Measurements from ENCODE around the gene SIPA1L2. TPM values are rescaled to one million over a fixed set of nuclear protein-coding genes. Genes with fewer than 3 reads are reported as not detected.

The SIPA1L2 gene
- total and polyA plus RNA-seq, 2 experiments from 2014 or later, result 4.1 to 17.0 TPM

DNA sequence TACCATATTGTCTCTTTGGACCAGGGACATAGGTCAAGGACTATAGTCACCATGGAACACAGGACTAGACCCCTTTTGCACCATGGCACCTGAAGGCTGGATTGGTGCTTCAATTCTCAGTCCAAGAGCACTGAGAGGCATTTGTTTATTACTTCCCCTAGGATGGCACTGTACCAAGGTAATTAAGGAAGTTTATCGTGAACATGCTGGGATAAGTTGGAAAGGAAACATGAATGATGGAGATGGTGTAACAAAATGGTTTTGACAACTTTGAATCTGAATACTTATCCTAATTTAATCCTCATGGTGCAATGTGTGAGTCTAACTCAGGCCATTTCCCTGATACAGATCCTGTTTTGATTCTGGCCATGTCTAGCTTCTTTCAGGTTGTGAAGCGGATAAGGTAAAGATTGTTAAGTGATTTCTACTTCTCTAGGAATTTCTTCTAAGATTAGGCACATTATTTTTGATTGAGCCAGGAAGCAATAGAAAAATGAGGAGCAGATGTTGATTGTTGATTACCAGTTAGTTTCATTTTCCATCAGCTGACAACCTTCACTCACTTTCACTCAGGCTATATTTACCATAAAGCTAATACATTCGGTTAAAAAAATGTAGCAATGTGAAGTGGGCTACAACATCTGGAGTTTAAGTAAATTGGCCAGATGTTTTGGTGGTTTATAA, 37.3 kb upstream of the SIPA1L2 start:
- Mint-ChIP-seq H3K4me1 (no peaks in the 10 kb centered on the region), H3K27ac (no peak overlapping the region), H3K27me3 (ENCODE audit: insufficient read depth, low read depth, poor library complexity) (peaks cover 6% of the 10 kb centered on the region), H3K36me3 (ENCODE audit: low read depth) (no peaks in the 10 kb centered on the region), H3K9me3 (no peaks in the 10 kb centered on the region), H3K4me3 (no peak overlapping the region)
- Histone ChIP-seq H3F3A (replicated peaks; ENCODE audit: low read depth) (no peaks in the 10 kb centered on the region), H3K9me2 (ENCODE audit: insufficient read depth) (no peaks in the 10 kb centered on the region), H4K20me1 (replicated peaks; ENCODE audit: insufficient read depth) (no peaks in the 10 kb centered on the region), H3K27ac (ENCODE audit: low read depth) (no peak overlapping the region), H2AFZ (0 out of 2 replicates have a peak overlapping the region, but pooled peaks have one; percentile 24), H3K4me3 (no peak overlapping the region), H3K27me3 (ENCODE audit: insufficient read depth) (no peaks in the 10 kb centered on the region), H3K4me2 (no peak overlapping the region), H3K79me2 (replicated peaks; ENCODE audit: insufficient read depth) (no peaks in the 10 kb centered on the region), H3K36me3 (ENCODE audit: insufficient read depth) (no peaks in the 10 kb centered on the region), H3K4me1 (ENCODE audit: insufficient read depth) (no peaks in the 10 kb centered on the region)
- TF ChIP-seq ZNF331 (CRISPR knock-in tag; IDR thresholded peaks at IDR 0.05; ENCODE audit: low read depth) (no peak), POLR2AphosphoS5 (IDR thresholded peaks at IDR 0.05; ENCODE audit: low read depth) (no peak), ZNF114 (CRISPR knock-in tag; IDR thresholded peaks at IDR 0.05) (no peak), EZH2 (IDR thresholded peaks at IDR 0.05; ENCODE audit: low read depth, unreplicated experiment) (no peak), NANOG (IDR thresholded peaks at IDR 0.05; ENCODE audit: borderline replicate concordance) (no peak), EZH2phosphoT487 (IDR thresholded peaks at IDR 0.05; ENCODE audit: unreplicated experiment) (no peak), JUNB (IDR thresholded peaks at IDR 0.05; ENCODE audit: unreplicated experiment) (no peak), STAT1 (IDR thresholded peaks at IDR 0.05; ENCODE audit: unreplicated experiment) (no peak), CREB1 (CRISPR knock-in tag; IDR thresholded peaks at IDR 0.05; ENCODE audit: low read depth) (no peak)
- TF ChIP-seq, protein P1, sequence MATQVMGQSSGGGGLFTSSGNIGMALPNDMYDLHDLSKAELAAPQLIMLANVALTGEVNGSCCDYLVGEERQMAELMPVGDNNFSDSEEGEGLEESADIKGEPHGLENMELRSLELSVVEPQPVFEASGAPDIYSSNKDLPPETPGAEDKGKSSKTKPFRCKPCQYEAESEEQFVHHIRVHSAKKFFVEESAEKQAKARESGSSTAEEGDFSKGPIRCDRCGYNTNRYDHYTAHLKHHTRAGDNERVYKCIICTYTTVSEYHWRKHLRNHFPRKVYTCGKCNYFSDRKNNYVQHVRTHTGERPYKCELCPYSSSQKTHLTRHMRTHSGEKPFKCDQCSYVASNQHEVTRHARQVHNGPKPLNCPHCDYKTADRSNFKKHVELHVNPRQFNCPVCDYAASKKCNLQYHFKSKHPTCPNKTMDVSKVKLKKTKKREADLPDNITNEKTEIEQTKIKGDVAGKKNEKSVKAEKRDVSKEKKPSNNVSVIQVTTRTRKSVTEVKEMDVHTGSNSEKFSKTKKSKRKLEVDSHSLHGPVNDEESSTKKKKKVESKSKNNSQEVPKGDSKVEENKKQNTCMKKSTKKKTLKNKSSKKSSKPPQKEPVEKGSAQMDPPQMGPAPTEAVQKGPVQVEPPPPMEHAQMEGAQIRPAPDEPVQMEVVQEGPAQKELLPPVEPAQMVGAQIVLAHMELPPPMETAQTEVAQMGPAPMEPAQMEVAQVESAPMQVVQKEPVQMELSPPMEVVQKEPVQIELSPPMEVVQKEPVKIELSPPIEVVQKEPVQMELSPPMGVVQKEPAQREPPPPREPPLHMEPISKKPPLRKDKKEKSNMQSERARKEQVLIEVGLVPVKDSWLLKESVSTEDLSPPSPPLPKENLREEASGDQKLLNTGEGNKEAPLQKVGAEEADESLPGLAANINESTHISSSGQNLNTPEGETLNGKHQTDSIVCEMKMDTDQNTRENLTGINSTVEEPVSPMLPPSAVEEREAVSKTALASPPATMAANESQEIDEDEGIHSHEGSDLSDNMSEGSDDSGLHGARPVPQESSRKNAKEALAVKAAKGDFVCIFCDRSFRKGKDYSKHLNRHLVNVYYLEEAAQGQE (IDR thresholded peaks at IDR 0.05; ENCODE audit: unreplicated experiment), result no peak
- TF ChIP-seq, protein P2, sequence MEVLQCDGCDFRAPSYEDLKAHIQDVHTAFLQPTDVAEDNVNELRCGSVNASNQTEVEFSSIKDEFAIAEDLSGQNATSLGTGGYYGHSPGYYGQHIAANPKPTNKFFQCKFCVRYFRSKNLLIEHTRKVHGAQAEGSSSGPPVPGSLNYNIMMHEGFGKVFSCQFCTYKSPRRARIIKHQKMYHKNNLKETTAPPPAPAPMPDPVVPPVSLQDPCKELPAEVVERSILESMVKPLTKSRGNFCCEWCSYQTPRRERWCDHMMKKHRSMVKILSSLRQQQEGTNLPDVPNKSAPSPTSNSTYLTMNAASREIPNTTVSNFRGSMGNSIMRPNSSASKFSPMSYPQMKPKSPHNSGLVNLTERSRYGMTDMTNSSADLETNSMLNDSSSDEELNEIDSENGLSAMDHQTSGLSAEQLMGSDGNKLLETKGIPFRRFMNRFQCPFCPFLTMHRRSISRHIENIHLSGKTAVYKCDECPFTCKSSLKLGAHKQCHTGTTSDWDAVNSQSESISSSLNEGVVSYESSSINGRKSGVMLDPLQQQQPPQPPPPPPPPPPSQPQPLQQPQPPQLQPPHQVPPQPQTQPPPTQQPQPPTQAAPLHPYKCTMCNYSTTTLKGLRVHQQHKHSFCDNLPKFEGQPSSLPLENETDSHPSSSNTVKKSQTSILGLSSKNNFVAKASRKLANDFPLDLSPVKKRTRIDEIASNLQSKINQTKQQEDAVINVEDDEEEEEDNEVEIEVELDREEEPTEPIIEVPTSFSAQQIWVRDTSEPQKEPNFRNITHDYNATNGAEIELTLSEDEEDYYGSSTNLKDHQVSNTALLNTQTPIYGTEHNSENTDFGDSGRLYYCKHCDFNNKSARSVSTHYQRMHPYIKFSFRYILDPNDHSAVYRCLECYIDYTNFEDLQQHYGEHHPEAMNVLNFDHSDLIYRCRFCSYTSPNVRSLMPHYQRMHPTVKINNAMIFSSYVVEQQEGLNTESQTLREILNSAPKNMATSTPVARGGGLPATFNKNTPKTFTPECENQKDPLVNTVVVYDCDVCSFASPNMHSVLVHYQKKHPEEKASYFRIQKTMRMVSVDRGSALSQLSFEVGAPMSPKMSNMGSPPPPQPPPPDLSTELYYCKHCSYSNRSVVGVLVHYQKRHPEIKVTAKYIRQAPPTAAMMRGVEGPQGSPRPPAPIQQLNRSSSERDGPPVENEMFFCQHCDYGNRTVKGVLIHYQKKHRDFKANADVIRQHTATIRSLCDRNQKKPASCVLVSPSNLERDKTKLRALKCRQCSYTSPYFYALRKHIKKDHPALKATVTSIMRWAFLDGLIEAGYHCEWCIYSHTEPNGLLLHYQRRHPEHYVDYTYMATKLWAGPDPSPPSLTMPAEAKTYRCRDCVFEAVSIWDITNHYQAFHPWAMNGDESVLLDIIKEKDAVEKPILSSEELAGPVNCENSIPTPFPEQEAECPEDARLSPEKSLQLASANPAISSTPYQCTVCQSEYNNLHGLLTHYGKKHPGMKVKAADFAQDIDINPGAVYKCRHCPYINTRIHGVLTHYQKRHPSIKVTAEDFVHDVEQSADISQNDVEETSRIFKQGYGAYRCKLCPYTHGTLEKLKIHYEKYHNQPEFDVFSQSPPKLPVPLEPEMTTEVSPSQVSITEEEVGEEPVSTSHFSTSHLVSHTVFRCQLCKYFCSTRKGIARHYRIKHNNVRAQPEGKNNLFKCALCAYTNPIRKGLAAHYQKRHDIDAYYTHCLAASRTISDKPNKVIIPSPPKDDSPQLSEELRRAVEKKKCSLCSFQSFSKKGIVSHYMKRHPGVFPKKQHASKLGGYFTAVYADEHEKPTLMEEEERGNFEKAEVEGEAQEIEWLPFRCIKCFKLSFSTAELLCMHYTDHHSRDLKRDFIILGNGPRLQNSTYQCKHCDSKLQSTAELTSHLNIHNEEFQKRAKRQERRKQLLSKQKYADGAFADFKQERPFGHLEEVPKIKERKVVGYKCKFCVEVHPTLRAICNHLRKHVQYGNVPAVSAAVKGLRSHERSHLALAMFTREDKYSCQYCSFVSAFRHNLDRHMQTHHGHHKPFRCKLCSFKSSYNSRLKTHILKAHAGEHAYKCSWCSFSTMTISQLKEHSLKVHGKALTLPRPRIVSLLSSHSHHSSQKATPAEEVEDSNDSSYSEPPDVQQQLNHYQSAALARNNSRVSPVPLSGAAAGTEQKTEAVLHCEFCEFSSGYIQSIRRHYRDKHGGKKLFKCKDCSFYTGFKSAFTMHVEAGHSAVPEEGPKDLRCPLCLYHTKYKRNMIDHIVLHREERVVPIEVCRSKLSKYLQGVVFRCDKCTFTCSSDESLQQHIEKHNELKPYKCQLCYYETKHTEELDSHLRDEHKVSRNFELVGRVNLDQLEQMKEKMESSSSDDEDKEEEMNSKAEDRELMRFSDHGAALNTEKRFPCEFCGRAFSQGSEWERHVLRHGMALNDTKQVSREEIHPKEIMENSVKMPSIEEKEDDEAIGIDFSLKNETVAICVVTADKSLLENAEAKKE (CRISPR knock-in tag; IDR thresholded peaks at IDR 0.05), result no peak
- TF ChIP-seq, protein P3, sequence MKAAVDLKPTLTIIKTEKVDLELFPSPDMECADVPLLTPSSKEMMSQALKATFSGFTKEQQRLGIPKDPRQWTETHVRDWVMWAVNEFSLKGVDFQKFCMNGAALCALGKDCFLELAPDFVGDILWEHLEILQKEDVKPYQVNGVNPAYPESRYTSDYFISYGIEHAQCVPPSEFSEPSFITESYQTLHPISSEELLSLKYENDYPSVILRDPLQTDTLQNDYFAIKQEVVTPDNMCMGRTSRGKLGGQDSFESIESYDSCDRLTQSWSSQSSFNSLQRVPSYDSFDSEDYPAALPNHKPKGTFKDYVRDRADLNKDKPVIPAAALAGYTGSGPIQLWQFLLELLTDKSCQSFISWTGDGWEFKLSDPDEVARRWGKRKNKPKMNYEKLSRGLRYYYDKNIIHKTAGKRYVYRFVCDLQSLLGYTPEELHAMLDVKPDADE (IDR thresholded peaks at IDR 0.05), result no peak
- TF ChIP-seq, protein P4, sequence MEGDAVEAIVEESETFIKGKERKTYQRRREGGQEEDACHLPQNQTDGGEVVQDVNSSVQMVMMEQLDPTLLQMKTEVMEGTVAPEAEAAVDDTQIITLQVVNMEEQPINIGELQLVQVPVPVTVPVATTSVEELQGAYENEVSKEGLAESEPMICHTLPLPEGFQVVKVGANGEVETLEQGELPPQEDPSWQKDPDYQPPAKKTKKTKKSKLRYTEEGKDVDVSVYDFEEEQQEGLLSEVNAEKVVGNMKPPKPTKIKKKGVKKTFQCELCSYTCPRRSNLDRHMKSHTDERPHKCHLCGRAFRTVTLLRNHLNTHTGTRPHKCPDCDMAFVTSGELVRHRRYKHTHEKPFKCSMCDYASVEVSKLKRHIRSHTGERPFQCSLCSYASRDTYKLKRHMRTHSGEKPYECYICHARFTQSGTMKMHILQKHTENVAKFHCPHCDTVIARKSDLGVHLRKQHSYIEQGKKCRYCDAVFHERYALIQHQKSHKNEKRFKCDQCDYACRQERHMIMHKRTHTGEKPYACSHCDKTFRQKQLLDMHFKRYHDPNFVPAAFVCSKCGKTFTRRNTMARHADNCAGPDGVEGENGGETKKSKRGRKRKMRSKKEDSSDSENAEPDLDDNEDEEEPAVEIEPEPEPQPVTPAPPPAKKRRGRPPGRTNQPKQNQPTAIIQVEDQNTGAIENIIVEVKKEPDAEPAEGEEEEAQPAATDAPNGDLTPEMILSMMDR (conservative IDR thresholded peaks at IDR 0.05; ENCODE audit: low read depth in 2 of 2), result no peak
- no peak for ATAC-seq
- DNase-seq (ENCODE audit: low spot score), result no peak

All from GM23338 (cell line).